GM20431 (cell line): ENCODE measurements around the gene NEK6.

Experiments used
- in situ Hi-C: fragments of 300-500 bp; cut with MseI, MboI; formaldehyde crosslinking; loops from one replicate; pipeline ENCODE4 v1.15.0; 2020; ENCODE audit warnings: low sequenced_read_pairs; ENCODE audit not compliant: unreplicated experiment

NEK6 gene

GRCh38 chr9:124258607-124259157 lies 933 bp downstream of the NEK6 start:
- in situ Hi-C loops = no loop called here

GRCh38 chr9:124259158-124259808 lies 1.5 kb downstream of the NEK6 start:
- in situ Hi-C loops = no loop called here

GRCh38 chr9:124260769-124261603 lies 3.2 kb downstream of the NEK6 start:
- in situ Hi-C loops = no loop called here

GRCh38 chr9:124261736-124262648 lies 4.2 kb downstream of the NEK6 start:
- in situ Hi-C loops = no loop called here

- in situ Hi-C loops = no loop called here
Observed at GRCh38 chr9:124262649-124262972, 4.9 kb downstream of the NEK6 start.

- in situ Hi-C loops = no loop called here
Observed at GRCh38 chr9:124263213-124263612, 5.5 kb downstream of the NEK6 start.

- in situ Hi-C loops = no loop called here
Observed at GRCh38 chr9:124263800-124264426, 6.2 kb downstream of the NEK6 start.

- in situ Hi-C loops = no loop called here
Observed at GRCh38 chr9:124264823-124265233, 7.1 kb downstream of the NEK6 start.

- in situ Hi-C loops = no loop called here
Observed at GRCh38 chr9:124265551-124265950, 7.8 kb downstream of the NEK6 start.

- in situ Hi-C loops = no loop called here
Observed at GRCh38 chr9:124266139-124266825, 8.5 kb downstream of the NEK6 start.

GRCh38 chr9:124266826-124267201 lies 9.1 kb downstream of the NEK6 start:
- in situ Hi-C loops = no loop called here

- in situ Hi-C loops = no loop called here
Observed at GRCh38 chr9:124267271-124267807, 9.6 kb downstream of the NEK6 start.

- in situ Hi-C loops = no loop called here
Observed at GRCh38 chr9:124268248-124268647, 10.5 kb downstream of the NEK6 start.

- in situ Hi-C loops = no loop called here
Observed at GRCh38 chr9:124268661-124269060, 10.9 kb downstream of the NEK6 start.

GRCh38 chr9:124269556-124269955 lies 11.8 kb downstream of the NEK6 start:
- in situ Hi-C loops = no loop called here

GRCh38 chr9:124270504-124271335 lies 13.0 kb downstream of the NEK6 start:
- in situ Hi-C loops = no loop called here

- in situ Hi-C loops = no loop called here
Observed at GRCh38 chr9:124271660-124272059, 13.9 kb downstream of the NEK6 start.

- in situ Hi-C loops = no loop called here
Observed at GRCh38 chr9:124272118-124272517, 14.4 kb downstream of the NEK6 start.
